Measurements from ENCODE around the gene PEX11B.

The PEX11B gene

DNA sequence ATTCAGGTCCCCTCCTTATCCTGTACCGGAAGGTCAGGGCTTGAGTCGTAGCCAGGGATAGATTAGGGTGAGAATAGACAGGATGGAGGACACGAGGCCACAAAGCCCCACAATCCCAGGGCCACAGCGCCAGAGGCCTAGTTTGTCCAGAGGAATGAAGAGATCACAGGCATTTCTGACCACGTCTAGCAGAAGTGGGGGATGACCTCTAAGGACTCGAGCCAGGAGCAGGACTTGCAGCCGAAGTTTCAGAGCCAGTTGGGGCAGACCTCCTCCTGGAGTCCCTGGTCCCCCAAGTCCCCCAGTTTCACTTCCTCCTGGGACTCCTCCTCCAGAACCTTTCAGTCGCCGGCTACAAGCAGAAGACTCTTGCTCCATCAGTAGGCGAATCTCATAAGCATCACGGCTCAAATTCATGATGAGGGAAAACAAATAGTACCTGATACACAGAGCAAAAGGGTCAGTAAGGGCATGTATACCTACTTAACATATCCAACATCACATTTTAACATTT, 6.3 kb downstream of the PEX11B start:
- DNase-seq (ENCODE audit: low spot score in 2 of 2): no peak
- H3K27me3 ChIP-seq (ENCODE audit: low read depth): no peaks in the 10 kb centered on the region
- no peak overlapping the region for H3K4me3 ChIP-seq
- no peaks in the 10 kb centered on the region for H3K9me3 ChIP-seq
- H3K36me3 ChIP-seq (replicated peaks): peaks cover 9% of the 10 kb centered on the region
- in situ Hi-C loops (cut with MboI; ENCODE audit: low sequenced_read_pairs): no loop called here
- H3K4me1 ChIP-seq: no peaks in the 10 kb centered on the region

DNA sequence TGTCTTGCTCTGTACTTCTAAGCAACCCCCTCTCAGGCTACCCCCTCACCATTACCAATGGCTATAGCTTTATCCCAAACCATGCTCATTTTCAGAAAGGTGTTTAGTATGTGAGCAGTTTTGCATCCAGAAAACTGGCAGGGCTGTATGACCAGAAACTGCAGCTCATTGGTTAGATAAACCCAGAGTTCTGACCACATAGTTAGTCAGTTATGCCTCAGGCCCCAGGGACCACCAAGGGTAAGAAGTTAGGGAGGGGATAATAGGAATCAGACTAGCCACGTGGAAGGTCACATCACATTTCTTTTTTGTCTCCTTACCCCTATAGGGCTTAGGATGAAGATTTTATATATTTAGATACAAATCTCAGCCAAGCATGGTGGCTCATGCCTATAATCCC, 9.9 kb downstream of the PEX11B start:
- in situ Hi-C loops (cut with MboI; ENCODE audit: low sequenced_read_pairs): no loop called here
- Histone ChIP-seq H3K27me3 (ENCODE audit: low read depth) (no peaks in the 10 kb centered on the region), H3K4me1 (no peaks in the 10 kb centered on the region), H3K4me3 (no peak overlapping the region), H3K9me3 (no peaks in the 10 kb centered on the region), H3K36me3 (replicated peaks) (peaks cover 6% of the 10 kb centered on the region)
- no peak for DNase-seq (ENCODE audit: low spot score in 2 of 2)

DNA sequence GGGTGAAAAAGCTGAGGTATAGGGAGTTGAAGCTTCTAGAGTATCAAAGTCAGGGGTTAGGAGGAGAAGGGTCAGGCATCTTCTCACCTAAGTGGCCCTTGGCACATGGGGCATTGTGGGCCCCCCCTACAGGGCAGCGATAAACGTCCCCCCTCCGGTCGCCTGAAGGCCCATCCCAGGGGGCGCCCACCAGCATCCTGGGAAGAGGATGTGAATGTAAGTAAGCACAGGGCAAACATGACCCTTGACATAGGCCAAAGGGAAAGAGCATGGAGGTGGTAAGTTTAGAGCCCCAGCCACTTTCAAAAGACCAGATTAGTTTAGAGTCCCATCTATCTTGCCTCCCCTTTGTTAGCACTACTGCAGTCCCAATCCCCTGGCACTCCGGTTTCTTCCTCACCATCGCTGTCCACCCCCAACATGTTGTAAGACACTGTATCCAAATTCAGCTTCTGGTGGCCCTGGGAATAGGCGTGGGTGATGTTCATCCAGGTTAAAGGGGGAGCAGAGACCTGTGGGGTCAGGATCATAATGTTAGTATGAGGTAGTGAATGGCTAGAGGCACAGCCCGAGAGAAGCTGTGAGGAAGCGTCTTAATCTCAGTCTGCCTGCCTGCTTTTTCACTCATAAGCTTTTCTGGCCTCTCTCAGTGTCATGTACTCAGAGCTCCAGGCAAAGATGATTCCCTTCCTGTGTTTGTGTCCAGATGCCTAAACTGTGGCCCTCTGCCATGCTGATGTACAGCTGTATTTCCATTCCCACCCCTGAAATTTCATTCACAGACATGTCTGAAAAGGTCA, 11.4 kb downstream of the PEX11B start:
- Histone ChIP-seq H3K36me3 (replicated peaks) (peaks cover 6% of the 10 kb centered on the region; the same call in 1 of the 2 replicates), H3K4me3 (no peak overlapping the region), H3K27me3 (ENCODE audit: low read depth) (no peaks in the 10 kb centered on the region), H3K9me3 (no peaks in the 10 kb centered on the region), H3K4me1 (no peaks in the 10 kb centered on the region)
- in situ Hi-C loops (cut with MboI; ENCODE audit: low sequenced_read_pairs): no loop called here
- no peak for DNase-seq (ENCODE audit: low spot score in 2 of 2)

DNA sequence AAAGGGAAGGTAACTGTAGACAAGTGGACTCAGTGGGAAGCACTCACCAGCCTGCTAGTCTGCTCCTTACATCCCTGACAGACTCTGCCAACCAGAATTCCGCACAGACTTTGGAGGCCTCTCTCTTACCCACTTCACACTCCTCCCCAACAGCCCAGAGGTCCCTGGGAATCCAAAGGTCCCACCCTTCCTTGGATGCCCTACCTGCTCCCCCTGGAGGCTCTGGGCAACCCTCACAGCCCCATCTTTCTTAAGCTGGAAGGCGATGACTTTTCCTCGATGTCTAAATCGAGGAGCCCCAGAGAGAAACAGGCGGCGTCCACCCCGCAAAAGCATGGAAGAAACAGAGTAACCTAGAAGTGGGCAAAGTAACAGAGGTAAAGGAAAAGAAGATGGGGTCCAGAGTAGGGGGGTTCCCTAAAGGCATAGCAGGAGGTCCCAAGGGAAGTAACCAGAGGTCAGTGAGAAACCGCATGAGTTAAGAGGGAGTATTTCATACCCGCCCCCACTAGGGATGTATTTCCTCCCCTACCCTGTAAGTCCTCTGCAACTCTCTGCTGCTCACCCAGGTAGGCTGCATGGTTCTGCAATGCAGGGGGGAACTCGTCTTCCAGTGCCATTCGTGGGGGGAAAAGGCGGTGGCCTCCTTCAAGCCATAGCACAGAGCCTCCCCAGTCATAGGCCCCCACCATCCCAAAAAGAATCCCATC, 17.1 kb downstream of the PEX11B start:
- in situ Hi-C loops (cut with MboI; ENCODE audit: low sequenced_read_pairs): loop anchor here (5.0 kb wide), 1 partner anchor 106 kb away; no protein-coding TSS in a partner anchor
- no peaks in the 10 kb centered on the region for H3K27me3 ChIP-seq (ENCODE audit: low read depth)
- H3K36me3 ChIP-seq (replicated peaks): no peaks in the 10 kb centered on the region
- no peaks in the 10 kb centered on the region for H3K9me3 ChIP-seq
- DNase-seq (ENCODE audit: low spot score in 2 of 2): no peak
- no peak overlapping the region for H3K4me3 ChIP-seq
- no peaks in the 10 kb centered on the region for H3K4me1 ChIP-seq

DNA sequence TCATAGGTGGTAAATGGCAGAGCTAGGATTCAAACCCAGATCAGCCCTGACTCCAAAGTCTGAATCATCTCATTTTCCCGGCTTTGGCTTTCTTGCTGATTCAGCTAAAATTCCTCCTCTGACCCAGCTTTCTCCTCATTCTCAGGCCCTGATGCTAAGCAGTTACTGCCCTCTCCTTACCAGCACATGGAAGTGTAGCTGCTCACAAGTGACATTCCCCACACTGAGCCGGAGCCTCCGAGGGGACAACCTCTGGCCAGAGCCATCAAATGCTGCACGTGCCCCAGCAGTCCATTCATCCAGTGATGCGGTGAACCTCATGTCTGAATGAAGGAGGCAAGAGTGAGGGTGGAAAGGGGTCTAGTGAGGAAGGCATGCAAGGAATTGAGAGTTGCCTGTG, 19.8 kb downstream of the PEX11B start:
- H3K9me3 ChIP-seq: no peaks in the 10 kb centered on the region
- no peaks in the 10 kb centered on the region for H3K27me3 ChIP-seq (ENCODE audit: low read depth)
- no peak for DNase-seq (ENCODE audit: low spot score in 2 of 2)
- no peak overlapping the region for H3K4me3 ChIP-seq
- H3K4me1 ChIP-seq: no peaks in the 10 kb centered on the region
- in situ Hi-C loops (cut with MboI; ENCODE audit: low sequenced_read_pairs): loop anchor here (5.0 kb wide), 1 partner anchor 74 kb away; no protein-coding TSS in a partner anchor
- H3K36me3 ChIP-seq (replicated peaks): no peaks in the 10 kb centered on the region

DNA sequence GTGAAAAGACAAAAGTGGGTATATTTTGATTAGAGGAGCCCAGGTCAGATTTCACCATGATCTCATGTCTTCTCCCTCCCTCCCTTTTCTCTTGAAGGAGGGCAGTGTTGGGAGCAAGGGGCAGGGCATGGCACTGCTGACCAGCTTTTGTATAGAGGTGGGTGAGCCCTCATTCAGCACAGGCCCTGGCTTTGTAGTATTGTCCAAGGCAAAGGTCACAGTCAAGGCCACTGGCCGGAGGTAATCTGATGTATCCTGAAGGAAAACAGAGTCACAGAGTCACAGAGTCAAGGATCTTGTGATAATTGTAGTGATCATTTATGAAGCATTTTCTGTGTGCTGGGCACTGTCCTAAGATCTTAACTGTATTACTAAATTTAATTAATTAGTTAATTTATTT, 20.5 kb downstream of the PEX11B start:
- Histone ChIP-seq H3K36me3 (replicated peaks) (no peaks in the 10 kb centered on the region), H3K4me3 (no peak overlapping the region), H3K9me3 (no peaks in the 10 kb centered on the region), H3K4me1 (no peaks in the 10 kb centered on the region), H3K27me3 (ENCODE audit: low read depth) (no peaks in the 10 kb centered on the region)
- in situ Hi-C loops (cut with MboI; ENCODE audit: low sequenced_read_pairs): loop anchor here (5.0 kb wide), 1 partner anchor 74 kb away; no protein-coding TSS in a partner anchor
- DNase-seq (ENCODE audit: low spot score in 2 of 2): no peak

DNA sequence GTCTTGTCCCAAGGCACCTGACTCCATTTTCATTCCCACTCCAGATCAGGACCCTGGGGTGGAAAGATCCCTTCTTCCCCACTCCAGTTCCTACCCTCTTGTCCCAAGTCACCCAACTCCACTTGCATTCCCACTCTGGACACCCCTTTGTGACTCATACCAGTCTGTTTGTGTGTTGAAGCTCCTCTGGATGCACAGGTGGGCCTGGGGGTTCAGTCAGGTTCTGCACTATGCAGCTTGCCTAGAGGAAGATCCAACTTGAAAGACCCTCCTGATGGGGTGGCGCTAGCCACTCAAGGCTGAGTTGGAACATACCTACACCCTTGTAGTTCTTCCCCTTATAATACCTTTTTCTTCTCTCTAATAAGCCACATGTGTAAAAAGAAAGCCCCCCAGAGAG, 23.0 kb downstream of the PEX11B start:
- H3K4me3 ChIP-seq: no peak overlapping the region
- H3K36me3 ChIP-seq (replicated peaks): no peaks in the 10 kb centered on the region
- peaks cover 5% of the 10 kb centered on the region for H3K4me1 ChIP-seq
- no peaks in the 10 kb centered on the region for H3K9me3 ChIP-seq
- in situ Hi-C loops (cut with MboI; ENCODE audit: low sequenced_read_pairs): loop anchor here (5.0 kb wide), 1 partner anchor 77 kb away; no protein-coding TSS in a partner anchor
- H3K27me3 ChIP-seq (ENCODE audit: low read depth): no peaks in the 10 kb centered on the region
- no peak for DNase-seq (ENCODE audit: low spot score in 2 of 2)

DNA sequence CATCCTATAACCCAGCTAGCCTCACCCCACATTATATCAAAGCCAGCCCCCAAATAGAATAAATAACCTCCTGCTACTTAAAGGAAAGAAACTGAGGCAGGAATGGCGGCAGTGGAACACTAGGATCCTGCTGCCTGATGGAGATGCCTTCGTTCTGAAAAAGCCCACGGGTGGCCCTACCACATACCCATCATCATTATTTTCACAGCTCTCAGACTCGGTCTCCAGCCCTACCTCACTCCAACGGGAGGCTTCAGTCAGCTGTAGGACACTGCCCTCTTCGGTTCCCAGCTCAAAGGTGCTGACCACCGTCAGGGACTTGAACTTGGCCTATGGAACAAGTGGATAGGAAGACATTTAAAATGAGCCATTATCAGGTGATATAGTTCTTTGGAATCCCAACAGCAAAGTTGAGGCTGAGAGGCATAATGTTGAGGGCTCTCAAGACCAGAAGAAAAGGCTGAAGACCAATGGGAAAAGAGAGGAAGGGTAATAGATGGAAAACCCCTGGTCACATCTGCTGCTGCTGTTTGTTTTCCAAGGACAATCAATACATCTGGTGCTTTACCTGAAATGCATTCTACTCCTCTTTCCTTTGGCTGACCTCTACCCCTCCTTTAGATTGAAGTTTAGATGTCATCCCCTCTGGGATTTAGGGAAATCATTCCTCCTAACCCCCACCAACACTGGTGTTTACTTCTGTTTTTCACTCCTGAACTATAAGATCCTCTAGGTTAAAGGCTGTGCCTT, 25.0 kb downstream of the PEX11B start:
- Histone ChIP-seq H3K9me3 (no peaks in the 10 kb centered on the region), H3K36me3 (replicated peaks) (no peaks in the 10 kb centered on the region), H3K4me3 (no peak overlapping the region), H3K4me1 (peaks cover 5% of the 10 kb centered on the region), H3K27me3 (ENCODE audit: low read depth) (no peaks in the 10 kb centered on the region)
- no peak for DNase-seq (ENCODE audit: low spot score in 2 of 2)
- in situ Hi-C loops (cut with MboI; ENCODE audit: low sequenced_read_pairs): no loop called here

DNA sequence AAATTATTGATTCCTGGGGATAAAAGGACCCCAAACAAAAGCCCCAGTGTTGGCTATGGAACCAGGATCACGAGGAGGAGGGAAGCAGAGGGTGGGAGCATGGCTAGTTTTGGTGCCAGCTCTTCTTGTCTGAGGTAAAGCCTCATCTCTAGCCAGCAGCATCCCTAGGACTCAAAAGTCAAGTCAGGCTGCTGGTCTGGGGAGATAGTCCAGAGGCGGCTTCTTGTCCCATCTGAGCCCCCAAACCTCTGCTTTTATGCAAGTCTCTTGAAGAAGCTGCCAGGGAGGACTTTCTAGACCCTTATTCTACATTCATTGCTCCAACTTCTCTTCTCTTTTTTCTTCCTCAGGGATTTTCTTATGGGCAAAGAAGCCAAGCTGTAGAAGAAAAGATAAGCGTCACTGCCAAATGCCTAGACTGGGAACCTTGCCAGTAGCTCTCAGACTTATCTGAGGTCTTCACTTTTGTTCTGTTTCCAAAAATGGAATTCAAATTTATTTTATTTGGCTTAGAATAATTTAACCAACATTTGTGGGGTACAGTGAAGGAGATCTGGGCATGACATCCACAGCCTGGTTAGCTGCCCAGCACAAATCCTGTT, 25.9 kb downstream of the PEX11B start:
- Histone ChIP-seq H3K9me3 (no peaks in the 10 kb centered on the region), H3K36me3 (replicated peaks) (no peaks in the 10 kb centered on the region), H3K4me3 (no peak overlapping the region), H3K27me3 (ENCODE audit: low read depth) (no peaks in the 10 kb centered on the region), H3K4me1 (peaks cover 7% of the 10 kb centered on the region)
- DNase-seq (ENCODE audit: low spot score in 2 of 2): no peak
- in situ Hi-C loops (cut with MboI; ENCODE audit: low sequenced_read_pairs): no loop called here

DNA sequence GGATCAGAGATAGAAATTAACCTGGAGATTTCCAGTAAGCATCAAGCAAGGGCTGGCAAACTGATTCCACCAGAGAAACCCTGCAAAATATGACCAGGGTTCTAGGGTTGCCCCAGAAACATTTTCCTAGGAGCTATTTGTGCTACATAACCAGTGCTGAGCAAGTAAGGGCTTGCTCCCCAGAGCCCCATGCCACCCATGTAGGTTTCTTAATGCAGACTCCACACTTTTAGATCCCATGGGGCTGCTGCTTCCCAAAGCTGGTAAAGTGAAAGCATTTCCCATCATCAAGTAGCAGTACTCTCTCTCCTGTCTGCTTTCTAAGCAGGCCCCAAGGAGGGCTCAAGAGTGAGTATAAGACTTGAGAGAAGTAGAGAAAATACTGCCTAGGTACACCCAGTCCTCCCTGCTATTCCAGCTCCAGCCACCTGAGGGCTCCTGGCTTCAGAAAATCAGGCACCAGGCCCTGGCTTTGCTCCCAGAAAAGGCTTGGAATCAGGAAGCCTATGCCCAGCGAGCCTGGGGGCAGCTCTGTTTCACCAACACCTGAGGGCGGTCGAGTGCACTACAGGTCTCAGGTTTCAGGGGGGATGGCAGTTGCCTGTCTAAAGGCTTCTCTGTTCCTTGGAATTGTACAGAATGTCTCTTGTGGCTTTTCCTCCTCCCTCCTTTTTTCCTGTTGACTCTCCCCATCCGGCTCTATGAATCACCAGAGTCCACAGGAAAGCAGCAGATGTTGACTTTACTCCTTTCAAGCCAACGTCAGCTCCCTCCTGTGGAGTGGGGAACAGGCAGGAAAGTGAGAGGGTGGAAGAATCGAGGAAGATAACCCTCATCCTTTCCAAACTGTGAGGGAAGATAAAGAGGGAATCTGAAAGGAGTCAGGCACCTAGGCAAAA, 26.7 kb downstream of the PEX11B start:
- Histone ChIP-seq H3K27me3 (ENCODE audit: low read depth) (no peaks in the 10 kb centered on the region), H3K9me3 (no peaks in the 10 kb centered on the region), H3K4me1 (peaks cover 15% of the 10 kb centered on the region), H3K4me3 (no peak overlapping the region), H3K36me3 (replicated peaks) (no peaks in the 10 kb centered on the region)
- in situ Hi-C loops (cut with MboI; ENCODE audit: low sequenced_read_pairs): no loop called here
- peak; percentile 93 to 97 for DNase-seq (ENCODE audit: low spot score in 2 of 2)

DNA sequence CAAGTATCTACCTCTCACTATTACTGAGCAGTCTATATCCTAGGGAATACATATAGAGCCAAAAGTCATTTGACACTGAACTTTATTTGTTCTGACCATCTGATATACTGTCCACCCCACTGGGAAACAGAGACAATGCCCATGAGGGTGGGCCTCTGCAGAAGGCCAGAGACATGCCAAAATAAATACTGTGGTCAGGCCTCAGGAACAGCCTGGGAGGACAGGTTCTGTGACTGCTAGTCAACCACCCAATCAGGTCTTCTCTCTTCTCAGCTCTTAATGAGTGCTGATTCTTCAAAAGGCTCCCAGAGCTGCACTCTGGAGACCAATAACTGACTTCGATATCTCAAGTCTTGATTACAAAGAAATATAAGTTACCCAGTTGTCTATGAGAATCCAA, 27.4 kb downstream of the PEX11B start:
- Histone ChIP-seq H3K4me1 (peaks cover 21% of the 10 kb centered on the region), H3K36me3 (replicated peaks) (no peaks in the 10 kb centered on the region), H3K27me3 (ENCODE audit: low read depth) (no peaks in the 10 kb centered on the region), H3K4me3 (no peak overlapping the region), H3K9me3 (no peaks in the 10 kb centered on the region)
- no peak for DNase-seq (ENCODE audit: low spot score in 2 of 2)
- in situ Hi-C loops (cut with MboI; ENCODE audit: low sequenced_read_pairs): no loop called here

DNA sequence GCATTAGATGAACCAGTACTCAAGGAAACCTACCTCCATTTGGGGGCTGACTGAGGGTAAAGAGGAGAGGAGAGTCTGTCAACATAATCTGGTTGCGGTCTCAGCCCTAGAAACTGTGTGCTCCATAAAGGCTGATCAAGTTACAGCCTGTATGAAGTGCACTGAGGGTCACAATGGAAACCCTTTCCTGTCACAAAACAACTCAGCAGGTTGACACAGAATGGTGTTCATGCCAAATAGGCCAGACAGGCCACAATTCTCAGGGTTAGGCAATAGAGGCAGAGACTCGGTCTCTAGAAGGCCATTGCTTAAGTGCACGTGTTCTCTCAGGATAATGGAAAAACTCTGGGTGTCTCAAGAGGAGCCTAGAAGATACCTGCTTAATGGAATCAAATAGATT, 28.8 kb downstream of the PEX11B start:
- H3K4me1 ChIP-seq: peaks cover 21% of the 10 kb centered on the region
- H3K36me3 ChIP-seq (replicated peaks): no peaks in the 10 kb centered on the region
- in situ Hi-C loops (cut with MboI; ENCODE audit: low sequenced_read_pairs): no loop called here
- peaks cover 4% of the 10 kb centered on the region; the same call in 1 of the 2 replicates for H3K27me3 ChIP-seq (ENCODE audit: low read depth)
- DNase-seq (ENCODE audit: low spot score in 2 of 2): no peak
- no peak overlapping the region for H3K4me3 ChIP-seq
- no peaks in the 10 kb centered on the region for H3K9me3 ChIP-seq

All from HAP-1 (cell line).